Measurements from ENCODE around the gene IPO4.

Gene IPO4

DNA sequence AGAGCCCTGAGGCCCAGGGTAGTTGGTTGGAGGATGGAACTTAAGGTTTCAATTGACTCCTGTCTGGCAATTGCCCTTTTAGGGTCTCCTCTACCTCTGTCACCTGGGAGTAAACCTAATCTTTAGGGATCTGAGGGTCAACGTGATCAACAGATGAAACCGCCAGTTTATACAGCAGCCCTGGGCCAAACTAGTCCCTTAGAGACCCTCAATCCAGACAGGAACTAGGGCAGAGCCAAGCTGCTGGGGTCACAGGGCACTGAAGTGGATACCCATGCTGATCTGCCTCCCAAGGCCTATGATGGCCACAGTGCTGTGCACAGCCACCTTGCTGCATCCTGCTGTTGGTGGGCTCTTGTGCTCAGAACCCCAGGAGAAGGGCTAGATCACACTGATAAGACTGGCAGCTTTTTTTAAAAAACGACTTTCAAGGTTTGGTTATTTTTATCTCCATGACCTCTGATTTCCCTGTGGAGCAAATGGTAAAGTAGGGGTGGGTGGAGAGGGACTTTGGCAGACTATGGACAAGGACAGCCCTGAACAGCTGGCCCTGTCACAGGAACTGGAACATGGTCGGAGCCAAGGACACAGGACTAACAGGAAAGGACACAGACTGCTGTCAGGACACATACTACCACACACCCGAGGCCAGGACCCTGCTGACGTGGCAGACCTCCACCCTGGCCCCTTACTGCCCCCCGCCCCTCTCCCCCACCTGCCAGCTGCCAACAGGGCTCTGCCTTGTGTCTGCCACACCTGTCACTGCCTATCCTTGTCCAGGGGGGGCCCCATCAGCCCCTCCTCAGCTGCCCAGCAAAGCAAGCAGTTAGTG is 57.7 kb downstream of the IPO4 start:
- peak; percentile 31 for DNase-seq

DNA sequence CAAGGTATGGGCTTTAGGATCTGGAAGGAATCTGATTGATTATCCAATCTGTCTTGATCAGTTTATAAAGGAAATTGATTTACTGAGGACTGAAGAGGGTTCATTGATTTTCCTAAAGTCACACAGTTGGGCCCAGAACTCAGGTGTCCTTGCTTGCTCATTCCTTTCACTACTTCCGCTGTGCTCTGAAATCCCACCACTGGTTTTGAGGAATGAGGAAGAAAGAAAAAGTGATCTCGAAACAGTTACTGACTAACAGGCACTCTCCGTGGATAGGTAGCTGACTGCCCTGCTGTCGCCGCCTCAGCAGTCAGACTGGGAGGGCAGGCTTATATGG is 58.3 kb downstream of the IPO4 start, which contains the start of gene FITM1:
Gene FITM1 (plus strand): TSS at position 280 of the 337 bp plus-strand sequence. CDS start 905 bp downstream, outside the sequence.
- DNase-seq, result no peak
